Amniotic stem cell (primary cell): Measurements from ENCODE around the gene GHR.

Experiments used
- DNase-seq: peaks from one replicate; lab custom pipeline; 2025; lab: John Stamatoyannopoulos, UW

GHR gene

GRCh38 chr5:42604171-42604711 lies 181.0 kb downstream of the GHR start:
- DNase-seq: no peak

DNA sequence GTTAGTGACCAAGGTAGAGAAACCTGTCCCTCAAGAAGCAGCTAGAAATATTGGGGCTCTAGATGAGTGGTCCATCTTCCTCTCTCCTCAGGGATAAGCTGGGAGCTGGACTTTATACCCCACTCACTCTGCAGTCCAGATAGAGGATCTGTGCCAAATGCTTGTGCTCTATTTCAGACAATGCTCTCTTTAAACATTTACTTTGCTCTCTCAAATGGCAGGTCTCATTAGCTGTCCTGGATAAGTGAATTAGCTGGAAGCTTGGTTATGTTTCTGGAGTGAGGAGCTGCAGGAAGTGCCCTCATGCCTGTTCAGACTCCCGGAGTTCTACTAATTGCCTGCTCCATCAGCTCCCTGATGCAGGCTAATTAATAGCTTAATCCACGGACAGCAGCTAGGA lies 182.3 kb downstream of the GHR start:
- no peak for DNase-seq

GRCh38 chr5:42606464-42606869 lies 183.2 kb downstream of the GHR start:
- no peak for DNase-seq

- DNase-seq: no peak
Observed at GRCh38 chr5:42611437-42611836, 188.2 kb downstream of the GHR start.

GRCh38 chr5:42612750-42613366 lies 189.6 kb downstream of the GHR start:
- no peak for DNase-seq

- DNase-seq: no peak
Observed at GRCh38 chr5:42614509-42614908, 191.3 kb downstream of the GHR start.

DNA sequence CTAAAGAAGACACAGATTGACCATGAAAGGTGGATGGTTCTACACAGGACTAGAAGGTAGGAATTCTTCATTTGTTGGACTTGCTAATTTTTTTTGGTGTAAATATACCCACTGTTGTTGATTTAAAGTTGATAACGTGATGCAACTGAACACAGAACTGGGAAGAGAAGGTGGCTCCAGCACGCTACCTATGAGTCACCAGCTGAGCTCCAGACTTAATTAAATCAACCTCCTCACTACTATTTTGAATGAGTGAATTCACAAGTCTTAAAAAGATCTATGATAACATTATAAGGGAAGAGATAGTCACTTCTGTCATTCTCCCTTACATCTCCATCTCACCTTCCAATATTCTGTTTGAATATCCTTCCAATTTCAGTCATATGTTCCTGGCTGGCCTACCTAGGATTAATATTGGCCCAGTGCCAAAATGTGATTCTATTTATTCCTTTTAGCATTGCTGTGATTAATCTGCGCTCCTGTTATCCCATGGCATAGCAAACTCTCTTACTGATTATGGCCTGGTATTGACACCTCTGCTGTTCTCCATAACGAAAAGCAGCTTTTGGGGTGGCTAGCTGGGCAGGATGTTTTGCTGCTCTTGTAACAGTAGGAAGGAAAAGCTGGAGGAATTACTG lies 197.5 kb downstream of the GHR start:
- DNase-seq: no peak

DNA sequence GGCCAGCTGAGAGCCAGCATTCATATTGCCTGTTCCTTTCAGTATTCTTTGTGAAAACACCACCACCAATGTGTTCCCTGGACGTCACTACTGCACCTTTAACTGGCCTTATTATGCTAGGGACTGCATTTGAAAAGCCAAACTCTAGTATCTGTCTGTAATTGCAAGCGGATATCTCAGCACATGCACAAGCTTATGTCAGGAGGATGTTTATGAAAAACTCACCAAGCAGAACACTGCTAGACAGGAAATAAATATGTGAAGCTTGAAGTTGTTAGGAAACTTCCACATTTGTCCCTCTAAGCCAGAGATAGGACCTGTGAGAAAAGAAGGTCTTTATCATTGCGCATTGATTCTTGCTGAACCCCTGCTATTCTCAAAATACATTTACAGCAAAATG lies 198.0 kb downstream of the GHR start:
- no peak for DNase-seq

DNA sequence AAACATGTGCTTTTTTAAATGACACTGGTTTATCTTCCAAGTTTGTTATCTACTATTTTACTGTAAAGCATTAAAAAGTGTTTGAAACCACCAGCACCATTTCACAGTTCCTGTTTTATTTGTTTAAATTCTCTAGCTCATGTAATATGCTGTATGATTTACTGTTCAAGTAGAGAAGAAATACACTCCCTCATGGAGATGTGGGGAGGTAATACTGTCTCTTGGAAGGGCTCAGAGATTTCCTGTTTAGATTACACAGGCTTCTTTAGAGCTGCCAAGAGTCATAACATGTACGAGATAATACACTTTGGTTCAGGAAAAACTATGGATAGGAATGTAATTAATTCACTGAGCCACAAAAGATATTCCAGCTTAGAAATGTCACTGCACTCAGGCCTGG lies 198.4 kb downstream of the GHR start:
- no peak for DNase-seq

- no peak for DNase-seq
Observed at GRCh38 chr5:42624912-42625311, 201.7 kb downstream of the GHR start.

DNA sequence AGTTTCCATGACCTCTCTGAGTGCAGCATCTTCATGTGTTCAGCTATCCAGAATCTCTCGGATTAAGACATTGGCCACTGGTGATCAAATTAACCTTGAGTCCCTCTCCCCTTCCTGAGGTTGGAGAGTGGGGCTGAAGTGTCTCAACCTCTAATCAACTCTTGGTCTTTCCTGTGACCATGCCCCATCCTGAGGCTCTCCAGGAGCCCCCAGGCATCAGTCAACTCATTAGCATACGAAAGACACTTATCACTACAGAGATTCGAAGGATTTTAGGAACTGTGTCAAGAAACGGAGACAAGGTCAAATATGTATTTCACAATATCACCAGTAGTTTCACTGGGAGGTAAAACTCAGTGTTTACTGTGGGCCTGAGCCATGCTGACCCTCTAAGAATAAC lies 203.2 kb downstream of the GHR start:
- no peak for DNase-seq

GRCh38 chr5:42628821-42629220 lies 205.6 kb downstream of the GHR start:
- no peak for DNase-seq

GRCh38 chr5:42629284-42629683 lies 206.0 kb downstream of the GHR start:
- no peak for DNase-seq

- no peak for DNase-seq
Observed at GRCh38 chr5:42631241-42631640, 208.0 kb downstream of the GHR start.

GRCh38 chr5:42632354-42632900 lies 209.2 kb downstream of the GHR start:
- no peak for DNase-seq

DNA sequence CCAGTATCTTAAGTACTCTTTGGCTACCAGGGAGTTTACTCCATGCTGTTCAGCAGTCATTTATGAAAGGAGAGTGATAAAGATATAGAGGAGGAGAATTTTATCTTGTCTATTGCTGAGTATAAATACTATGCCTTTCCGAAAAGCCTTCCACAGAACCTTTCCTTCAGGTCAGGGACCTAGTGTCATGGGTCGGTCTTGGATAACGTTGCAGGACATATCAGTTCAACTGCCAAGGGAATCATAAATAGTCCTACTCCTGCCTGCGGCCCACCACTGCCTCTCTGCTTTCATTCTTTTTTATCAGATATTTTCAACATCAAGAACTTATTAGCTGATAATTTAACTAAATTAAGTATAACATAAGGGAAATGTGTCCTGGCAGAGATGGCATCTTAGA lies 211.3 kb downstream of the GHR start:
- DNase-seq: no peak

GRCh38 chr5:42636425-42636824 lies 213.2 kb downstream of the GHR start:
- DNase-seq: no peak

- no peak for DNase-seq
Observed at GRCh38 chr5:42636946-42637345, 213.7 kb downstream of the GHR start.

GRCh38 chr5:42638972-42639371 lies 215.7 kb downstream of the GHR start:
- DNase-seq: no peak

GRCh38 chr5:42640835-42641234 lies 217.6 kb downstream of the GHR start:
- DNase-seq: no peak

- DNase-seq: no peak
Observed at GRCh38 chr5:42641336-42642005, 218.2 kb downstream of the GHR start.

GRCh38 chr5:42642006-42642405 lies 218.8 kb downstream of the GHR start:
- no peak for DNase-seq

- no peak for DNase-seq
Observed at GRCh38 chr5:42643360-42643759, 220.1 kb downstream of the GHR start.
